Large intestine (tissue), 3 donors: Measurements from ENCODE around the gene LGALS4. TPM values are rescaled to one million over a fixed set of nuclear protein-coding genes. Genes with fewer than 3 reads are reported as not detected.
"Not testable (repeated sequence)": the region's sequence is repeated elsewhere in the genome, so short reads cannot be mapped to it uniquely, and the experiment has no call there.

Source experiments
- DNase-seq, 2 donors: peaks; one replicate each; pipeline versions ENCODE4 v3.0.0 to v3.0.0-alpha.2; 2013
- H3K27ac ChIP-seq: one replicate; pipeline ENCODE4 v1.5.1; 2013; ENCODE audit warnings: low read length
- H3K27me3 ChIP-seq: 2 replicates; pipeline ENCODE4 v1.6.1; 2013; ENCODE audit warnings: low read length; ENCODE audit not compliant: control insufficient read depth, insufficient read depth
- H3K36me3 ChIP-seq: 2 replicates; pipeline ENCODE4 v1.6.1; 2013; ENCODE audit warnings: low read length; ENCODE audit not compliant: control insufficient read depth, insufficient read depth
- H3K4me1 ChIP-seq: one replicate; pipeline ENCODE4 v1.6.1; 2013; ENCODE audit warnings: low read length; ENCODE audit not compliant: control insufficient read depth, insufficient read depth
- H3K4me3 ChIP-seq: one replicate; pipeline ENCODE4 v1.5.1; 2013; ENCODE audit warnings: low read length
- H3K9me3 ChIP-seq: one replicate; pipeline ENCODE4 v1.6.1; 2013; ENCODE audit warnings: mild to moderate bottlenecking, low read depth, low read length, moderate library complexity; ENCODE audit not compliant: control insufficient read depth
- WGBS: methylation state at CpG from one replicate; pipeline ENCODE4 v1.1.5; 2013; ENCODE audit warnings: low lambda C conversion rate; ENCODE audit not compliant: insufficient coverage; 5-methylcytosine and 5-hydroxymethylcytosine counted together
- polyA plus RNA-seq: library from polyadenylated mRNA; unstranded; fragments of 120-200 nt; gene quantifications from one replicate; pipeline ENCODE4 v1.2.1, GENCODE V29; 2013

LGALS4 gene
- polyA plus RNA-seq, 1 donor, result 680 TPM

DNA sequence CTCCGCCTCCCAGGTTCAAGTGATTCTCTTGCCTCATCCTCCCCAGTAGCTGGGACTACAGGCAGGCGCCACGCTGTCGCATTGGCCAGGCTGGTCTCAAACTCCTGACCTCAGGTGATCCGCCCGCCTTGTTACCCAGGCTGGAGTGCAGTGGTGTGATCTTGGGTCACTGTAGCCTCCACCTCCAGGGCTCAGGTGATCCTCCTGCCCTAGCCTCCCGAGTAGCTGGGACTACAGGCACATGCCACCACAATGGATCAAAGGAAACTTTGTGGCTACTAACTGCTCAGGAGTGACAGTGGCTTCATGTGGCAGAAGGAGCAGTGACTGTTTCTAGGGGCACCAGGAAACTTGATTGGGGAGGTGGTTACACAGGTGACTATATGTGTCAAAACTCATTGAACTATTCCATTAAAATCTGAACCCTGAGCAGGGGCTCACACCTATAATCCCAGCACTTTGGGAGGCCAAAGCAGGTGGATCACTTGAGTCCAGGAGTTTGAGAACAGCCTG lies 27.5 kb downstream of the LGALS4 start:
- Histone ChIP-seq H3K4me1 (no peaks in the 10 kb centered on the region), H3K36me3 (no peaks in the 10 kb centered on the region), H3K27me3 (no peaks in the 10 kb centered on the region), H3K4me3 (no peak overlapping the region), H3K27ac (no peak overlapping the region), H3K9me3 (no peaks in the 10 kb centered on the region)
- no CpG with 5 or more reads among the region's 7 CpGs for WGBS
- no peak for DNase-seq

- WGBS, result 8% methylated on average over 2 of the region's 3 CpGs
- Histone ChIP-seq H3K4me1 (no peaks in the 10 kb centered on the region), H3K4me3 (no peak overlapping the region), H3K27ac (peak overlapping the region; percentile 24), H3K27me3 (no peaks in the 10 kb centered on the region), H3K9me3 (no peaks in the 10 kb centered on the region), H3K36me3 (no peaks in the 10 kb centered on the region)
- DNase-seq, result peak; percentile 48 to 73
Observed at GRCh38 chr19:38784224-38784623, 28.5 kb downstream of the LGALS4 start.

DNA sequence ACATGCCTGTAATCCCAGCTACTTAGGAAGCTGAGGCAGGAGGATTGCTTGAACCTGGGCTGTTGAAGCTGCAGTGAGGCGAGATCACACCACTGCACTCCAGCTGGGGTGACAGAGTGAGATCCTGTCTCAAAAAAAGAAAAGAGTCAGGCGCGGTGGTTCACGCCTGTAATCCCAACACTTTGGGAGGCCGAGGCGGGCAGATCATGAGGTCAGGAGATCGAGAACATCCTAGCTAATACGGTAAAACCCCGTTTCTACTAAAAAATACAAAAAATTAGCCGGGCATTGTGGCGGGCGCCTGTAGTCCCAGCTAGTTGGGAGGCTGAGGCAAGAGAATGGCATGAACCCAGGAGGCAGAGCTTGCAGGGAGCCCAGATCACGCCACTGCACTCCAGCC lies 30.5 kb downstream of the LGALS4 start:
- WGBS, result no CpG with 5 or more reads among the region's 13 CpGs
- not testable (repeated sequence) for H3K27ac ChIP-seq, H3K27me3 ChIP-seq, H3K36me3 ChIP-seq, H3K9me3 ChIP-seq, H3K4me1 ChIP-seq, H3K4me3 ChIP-seq, DNase-seq

DNA sequence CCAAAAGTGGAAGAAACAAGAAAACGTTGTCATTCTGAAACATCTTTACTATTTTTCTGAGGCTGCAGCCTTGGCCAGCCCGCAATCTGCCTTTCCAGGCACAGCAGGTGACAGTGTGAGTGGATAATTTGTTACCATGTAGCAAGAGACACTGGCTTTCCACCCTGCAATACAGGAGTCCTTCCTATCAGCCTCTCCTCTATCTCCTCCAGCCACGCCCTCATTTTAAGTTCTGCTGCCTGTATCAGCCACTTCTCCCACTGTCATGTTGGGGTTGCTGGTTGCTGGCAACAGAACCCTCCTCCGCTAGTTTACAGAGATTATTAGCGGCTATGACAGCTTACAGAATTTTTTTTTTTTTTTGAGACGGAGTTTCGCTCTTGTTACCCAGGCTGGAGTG lies 31.7 kb downstream of the LGALS4 start:
- Histone ChIP-seq H3K4me3 (no peak overlapping the region), H3K36me3 (no peaks in the 10 kb centered on the region), H3K27ac (no peak overlapping the region), H3K9me3 (no peaks in the 10 kb centered on the region), H3K4me1 (no peaks in the 10 kb centered on the region), H3K27me3 (no peaks in the 10 kb centered on the region)
- 33% methylated on average over 2 of the region's 7 CpGs for WGBS
- DNase-seq, result peak in 1 of 2 donors; percentile 34

- Histone ChIP-seq H3K27ac (no peak overlapping the region), H3K9me3 (no peaks in the 10 kb centered on the region), H3K36me3 (no peaks in the 10 kb centered on the region), H3K4me1 (no peaks in the 10 kb centered on the region), H3K4me3 (no peak overlapping the region), H3K27me3 (no peaks in the 10 kb centered on the region)
- WGBS, result no CpG with 5 or more reads among the region's 7 CpGs
- DNase-seq, result no peak
Observed at GRCh38 chr19:38780443-38780842, 32.3 kb downstream of the LGALS4 start.

DNA sequence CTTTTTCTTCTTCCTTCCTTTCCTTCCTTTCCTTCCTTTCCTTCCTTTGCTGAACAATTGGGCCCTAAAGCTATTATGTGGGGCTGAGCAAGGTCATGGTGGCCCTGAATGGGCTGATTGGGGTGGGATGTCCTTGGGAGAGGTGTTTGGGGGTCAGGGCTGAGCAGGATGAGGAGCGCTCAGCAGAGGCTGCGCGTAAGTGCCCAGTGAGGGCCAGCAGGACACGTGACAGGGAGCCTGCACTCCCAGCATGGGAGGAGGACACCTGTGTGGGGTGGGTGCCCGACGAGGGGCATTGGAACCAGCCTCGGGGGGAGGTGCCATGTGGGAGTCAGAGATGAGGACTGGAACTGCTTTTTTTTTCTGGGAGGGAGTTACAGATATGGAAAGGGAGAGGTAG lies 34.0 kb downstream of the LGALS4 start:
- Histone ChIP-seq H3K27ac (no peak overlapping the region), H3K36me3 (no peaks in the 10 kb centered on the region), H3K9me3 (no peaks in the 10 kb centered on the region), H3K4me1 (no peaks in the 10 kb centered on the region), H3K4me3 (no peak overlapping the region), H3K27me3 (no peaks in the 10 kb centered on the region)
- WGBS, result no CpG with 5 or more reads among the region's 7 CpGs
- DNase-seq, result no peak

GRCh38 chr19:38774181-38774950 lies 38.4 kb downstream of the LGALS4 start:
- DNase-seq, result no peak
- Histone ChIP-seq H3K4me1 (peaks cover 7% of the 10 kb centered on the region), H3K9me3 (peaks cover 4% of the 10 kb centered on the region), H3K36me3 (no peaks in the 10 kb centered on the region), H3K4me3 (no peak overlapping the region), H3K27me3 (no peaks in the 10 kb centered on the region), H3K27ac (no peak overlapping the region)
- 100% methylated on average over 2 of the region's 13 CpGs for WGBS

GRCh38 chr19:38773469-38774177 lies 39.1 kb downstream of the LGALS4 start, which contains the start of gene LGALS7:
LGALS7 (minus strand) TSS chr19:38773517; CDS start chr19:38773492, 25 bp downstream.
- Histone ChIP-seq H3K27me3 (no peaks in the 10 kb centered on the region), H3K36me3 (no peaks in the 10 kb centered on the region), H3K4me3 (no peak within 1 kb of the TSS), H3K4me1 (peaks cover 7% of the 10 kb centered on the region), H3K27ac (no peak within 1 kb of the TSS), H3K9me3 (peaks cover 4% of the 10 kb centered on the region)
- no CpG with 5 or more reads among the region's 14 CpGs for WGBS
- DNase-seq, result no peak

DNA sequence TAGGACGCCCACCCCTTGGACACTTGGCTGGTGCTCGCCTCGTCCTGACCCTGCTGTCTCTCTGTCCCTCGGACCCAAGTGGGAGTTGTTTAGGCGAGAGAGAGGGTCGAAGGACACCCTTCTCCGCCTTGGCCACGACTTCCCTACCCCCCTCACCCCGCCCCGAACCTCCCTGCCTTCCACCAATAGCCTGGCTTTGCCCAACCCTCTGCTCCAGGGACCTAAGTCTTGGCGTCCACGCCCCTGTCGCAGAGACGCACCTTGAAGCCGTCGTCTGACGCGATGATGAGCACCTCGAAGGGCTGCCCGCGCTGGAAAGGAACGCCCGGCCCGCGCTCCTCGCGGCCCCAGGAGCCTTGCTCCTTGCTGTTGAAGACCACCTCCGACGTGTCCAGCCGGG lies 41.2 kb downstream of the LGALS4 start:
- DNase-seq, H3K27me3 ChIP-seq, H3K36me3 ChIP-seq, H3K4me1 ChIP-seq, H3K9me3 ChIP-seq, H3K4me3 ChIP-seq, H3K27ac ChIP-seq: not testable (repeated sequence)
- WGBS, result no CpG with 5 or more reads among the region's 30 CpGs

- not testable (repeated sequence) for H3K9me3 ChIP-seq, H3K27ac ChIP-seq, DNase-seq, H3K36me3 ChIP-seq, H3K27me3 ChIP-seq, H3K4me1 ChIP-seq
- H3K4me3 ChIP-seq, result peak overlapping the region; percentile 21
- WGBS, result no CpG with 5 or more reads among the region's 22 CpGs
Observed at GRCh38 chr19:38770949-38771275, 41.8 kb downstream of the LGALS4 start.
